HepG2 (cell line): Measurements from ENCODE around the gene SLC22A23. TPM values are rescaled to one million over a fixed set of nuclear protein-coding genes. Genes with fewer than 3 reads are reported as not detected.

Experiments
- DR1 ChIP-seq: sonication (generic); formaldehyde crosslinking; IDR thresholded peaks from 2 replicates; pipeline ENCODE4 v1.8.0; 2021; ENCODE audit warnings: mild to moderate bottlenecking, missing genetic modification reagents, inconsistent platforms
- EED ChIP-seq: sonication (generic); formaldehyde crosslinking; IDR thresholded peaks from 2 replicates; pipeline ENCODE4 v1.5.0; 2020; ENCODE audit warnings: mild to moderate bottlenecking, missing genetic modification reagents
- FOXA3 ChIP-seq: IDR thresholded peaks from 2 replicates; pipeline ENCODE4 v1.6.1; 2016; ENCODE audit warnings: missing genetic modification reagents, missing compliant biosample characterization
- FOXO4 ChIP-seq: sonication (generic); formaldehyde crosslinking; conservative IDR thresholded peaks from 2 replicates; pipeline ENCODE4 v1.8.1; 2023; ENCODE audit warnings: missing genetic modification reagents
- HOXA3 ChIP-seq: sonication (generic); formaldehyde crosslinking; IDR thresholded peaks from 2 replicates; pipeline ENCODE4 v1.5.0; 2020; ENCODE audit warnings: missing genetic modification reagents
- KDM1A ChIP-seq: IDR thresholded peaks from 2 replicates; pipeline ENCODE4 v1.6.1; 2016; ENCODE audit warnings: missing compliant biosample characterization
- KLF13 ChIP-seq: sonication (generic); formaldehyde crosslinking; IDR thresholded peaks from 2 replicates; pipeline ENCODE4 v1.4.0; 2020; ENCODE audit warnings: mild to moderate bottlenecking, missing genetic modification reagents
- MED1 ChIP-seq: sonication (generic); formaldehyde crosslinking; IDR thresholded peaks from 2 replicates; pipeline ENCODE4 v1.4.0; 2020; ENCODE audit warnings: missing genetic modification reagents
- MED13 ChIP-seq: sonication (generic); formaldehyde crosslinking; IDR thresholded peaks from 2 replicates; pipeline ENCODE4 v1.5.0; 2020; ENCODE audit warnings: missing genetic modification reagents
- PLRG1 ChIP-seq: fragments of 450-650 bp; conservative IDR thresholded peaks from 2 replicates; pipeline ENCODE4 v1.6.1; 2016
- SPEN ChIP-seq: sonication (generic); formaldehyde crosslinking; IDR thresholded peaks from 2 replicates; pipeline ENCODE4 v1.5.1; 2020; ENCODE audit warnings: low read depth, mild to moderate bottlenecking, missing genetic modification reagents
- TAF1 ChIP-seq: sonication (generic); formaldehyde crosslinking; IDR thresholded peaks from 2 replicates; pipeline ENCODE4 v1.4.0; 2020; ENCODE audit warnings: missing genetic modification reagents
- TRIM22 ChIP-seq: fragments of 450-650 bp; IDR thresholded peaks from 2 replicates; pipeline ENCODE4 v1.6.1; 2017
- ZBTB46 ChIP-seq: sonication (generic); formaldehyde crosslinking; IDR thresholded peaks from 2 replicates; pipeline ENCODE4 v1.4.0; 2020; ENCODE audit warnings: mild to moderate bottlenecking, missing genetic modification reagents, borderline replicate concordance
- ZNF121 ChIP-seq: sonication (generic); formaldehyde crosslinking; IDR thresholded peaks from 2 replicates; pipeline ENCODE4 v1.5.0; 2020; ENCODE audit warnings: mild to moderate bottlenecking, missing genetic modification reagents
- ZNF274 ChIP-seq: sonication (generic); formaldehyde crosslinking; IDR thresholded peaks from 2 replicates; pipeline ENCODE4 v1.5.1; 2020; ENCODE audit warnings: mild to moderate bottlenecking, missing genetic modification reagents
- ZNF484 ChIP-seq: sonication (generic); formaldehyde crosslinking; IDR thresholded peaks from 2 replicates; pipeline ENCODE4 v1.5.1; 2020; ENCODE audit warnings: mild to moderate bottlenecking, low read depth, missing genetic modification reagents, borderline replicate concordance
- ZNF513 ChIP-seq: sonication (generic); formaldehyde crosslinking; conservative IDR thresholded peaks from 2 replicates; pipeline ENCODE4 v1.5.0; 2020; ENCODE audit warnings: missing genetic modification reagents
- ZNF562 ChIP-seq: sonication (generic); formaldehyde crosslinking; IDR thresholded peaks from 2 replicates; pipeline ENCODE4 v1.8.0; 2022; ENCODE audit warnings: missing genetic modification reagents, borderline replicate concordance
- ZNF749 ChIP-seq: sonication (generic); formaldehyde crosslinking; IDR thresholded peaks from 2 replicates; pipeline ENCODE4 v1.8.0; 2022; ENCODE audit warnings: mild to moderate bottlenecking, missing genetic modification reagents, moderate library complexity, borderline replicate concordance
- ZNF777 ChIP-seq: sonication (generic); formaldehyde crosslinking; IDR thresholded peaks from 2 replicates; pipeline ENCODE4 v1.4.0; 2020; ENCODE audit warnings: missing genetic modification reagents
- ZNF816 ChIP-seq: sonication (generic); formaldehyde crosslinking; IDR thresholded peaks from 2 replicates; pipeline ENCODE4 v1.8.0; 2022; ENCODE audit warnings: missing genetic modification reagents, mild to moderate bottlenecking, borderline replicate concordance
- ZNF883 ChIP-seq: sonication (generic); formaldehyde crosslinking; IDR thresholded peaks from 2 replicates; pipeline ENCODE4 v1.5.1; 2020; ENCODE audit warnings: mild to moderate bottlenecking, missing genetic modification reagents; ENCODE audit errors: not compliant biosample characterization
- polyA plus RNA-seq, 8 experiments: library from polyadenylated mRNA; depleted of rRNA in 3 of 8; stranded (reverse) in 7 of 8; unstranded in 1 of 8; fragments of >200 nt; fragmentation: Illumina TruSeq in 4 of 8; extraction: Trizol in 4 of 8; gene quantifications; 2 replicates each; pipeline versions ENCODE4 v1.2.1 to v1.2.3, GENCODE V29; 2011 to 2016; ENCODE audit warnings: low read depth in 4 of 8, missing spikeins in 1 of 8, mixed read lengths in 1 of 8; ENCODE audit not compliant: insufficient read depth in 1 of 8
- total RNA-seq, 5 experiments: library from RNA; depleted of rRNA; stranded (reverse); fragments of >200 nt; fragmentation: Illumina TruSeq; extraction: Trizol; gene quantifications; 2 replicates each; pipeline ENCODE4 v1.2.3, GENCODE V29; 2016; ENCODE audit warnings: low read depth in 1 of 5
- TF ChIP-seq, protein P1 (sequence below): sonication (generic); formaldehyde crosslinking; IDR thresholded peaks from 2 replicates; pipeline ENCODE4 v1.8.0; 2022; ENCODE audit warnings: missing genetic modification reagents, mild to moderate bottlenecking, inconsistent platforms, borderline replicate concordance

Gene SLC22A23
- total and polyA plus RNA-seq, 2 of the 13 experiments (the other 11 are each of a cell fraction or from before 2014, with no cell fraction given) = 11.8 to 17.5 TPM

GRCh38 chr6:3411967-3412778, 44.7 kb downstream of the SLC22A23 start (continued):
- 0 out of 2 replicates have a peak, but pooled peaks have one; percentile 58 for TF ChIP-seq ZNF513 (CRISPR knock-in tag)
- TF ChIP-seq PLRG1 = no peak
- TF ChIP-seq HOXA3 (CRISPR knock-in tag) = peak; percentile 93
- TF ChIP-seq ZNF777 (CRISPR knock-in tag) = no peak
- TF ChIP-seq KDM1A (CRISPR knock-in tag) = peak; percentile 76
- no peak; the same call in 1 of the 2 replicates for TF ChIP-seq ZNF274
- TF ChIP-seq KLF13 (CRISPR knock-in tag) = no peak
- TF ChIP-seq, protein P1, sequence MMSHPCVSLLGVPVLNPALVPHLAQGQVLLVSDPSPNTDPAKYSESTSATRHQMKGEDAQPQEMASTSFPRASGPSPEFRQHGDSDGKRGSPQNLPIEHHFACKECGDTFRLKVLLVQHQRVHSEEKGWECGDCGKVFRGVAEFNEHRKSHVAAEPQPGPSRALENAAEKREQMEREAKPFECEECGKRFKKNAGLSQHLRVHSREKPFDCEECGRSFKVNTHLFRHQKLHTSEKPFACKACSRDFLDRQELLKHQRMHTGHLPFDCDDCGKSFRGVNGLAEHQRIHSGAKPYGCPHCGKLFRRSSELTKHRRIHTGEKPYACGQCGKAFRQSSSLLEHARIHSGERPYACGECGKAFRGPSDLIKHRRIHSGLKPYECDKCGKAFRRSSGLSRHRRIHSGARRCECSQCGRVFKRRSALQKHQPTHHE = no peak
- no peak for TF ChIP-seq DR1 (CRISPR knock-in tag)
- 0 out of 2 replicates have a peak, but pooled peaks have one; percentile 45 for TF ChIP-seq MED13 (CRISPR knock-in tag)
- TF ChIP-seq ZNF121 (CRISPR knock-in tag) = no peak
- TF ChIP-seq SPEN (CRISPR knock-in tag) = no peak
- peak; percentile 53; the same call in 1 of the 2 replicates for TF ChIP-seq FOXO4 (CRISPR knock-in tag)
- TF ChIP-seq FOXA3 (CRISPR knock-in tag) = peak; percentile 82
- TF ChIP-seq MED1 (CRISPR knock-in tag) = peak; percentile 77
- TF ChIP-seq ZNF883 (CRISPR knock-in tag) = no peak
- no peak for TF ChIP-seq ZNF562
- no peak for TF ChIP-seq ZNF484 (CRISPR knock-in tag)
- no peak for TF ChIP-seq ZNF749 (CRISPR knock-in tag)
- no peak; the same call in 1 of the 2 replicates for TF ChIP-seq TAF1 (CRISPR knock-in tag)
- TF ChIP-seq TRIM22 = no peak
- no peak for TF ChIP-seq ZBTB46
- no peak for TF ChIP-seq ZNF816 (CRISPR knock-in tag)
- no peak for TF ChIP-seq EED (CRISPR knock-in tag)
